GM12874 (cell line): ENCODE data around the gene PRUNE2.

ENCODE experiments used
- CTCF ChIP-seq: IDR thresholded peaks from 2 replicates; pipeline ENCODE4 v1.5.1; 2011; ENCODE audit warnings: low read depth, mild to moderate bottlenecking, control low read depth, low read length, moderate library complexity; ENCODE audit not compliant: insufficient read depth

The PRUNE2 gene

GRCh38 chr9:76655971-76656370 is 249.9 kb downstream of the PRUNE2 start:
- TF ChIP-seq CTCF: no peak

- TF ChIP-seq CTCF: no peak
These were observed 250.8 kb downstream of the PRUNE2 start for GRCh38 chr9:76655121-76655541.

GRCh38 chr9:76654575-76654974 is 251.3 kb downstream of the PRUNE2 start:
- TF ChIP-seq CTCF: no peak

- TF ChIP-seq CTCF: no peak
These were observed 251.9 kb downstream of the PRUNE2 start for GRCh38 chr9:76654051-76654461.

- no peak for TF ChIP-seq CTCF
These were observed 253.0 kb downstream of the PRUNE2 start for GRCh38 chr9:76652894-76653293.

- no peak for TF ChIP-seq CTCF
These were observed 254.7 kb downstream of the PRUNE2 start for GRCh38 chr9:76651119-76651705.

GRCh38 chr9:76650692-76651091 is 255.2 kb downstream of the PRUNE2 start:
- TF ChIP-seq CTCF: no peak
